B cell (primary cell): ENCODE results near the gene TBC1D10A.

Experiments used
- EZH2 ChIP-seq: IDR thresholded peaks from 2 replicates; pipeline ENCODE4 v1.6.1; 2012; ENCODE audit warnings: borderline replicate concordance, low read depth, mild to moderate bottlenecking, moderate library complexity, low read length; ENCODE audit not compliant: insufficient read depth, poor library complexity, severe bottlenecking
- TF ChIP-seq, protein P1 (sequence below): fragments of 200-600 bp; IDR thresholded peaks from one replicate; pipeline ENCODE4 v1.8.0; 2022; ENCODE audit warnings: antibody characterized with exemption, mild to moderate bottlenecking

GRCh38 chr22:30301995-30302809 is 24.5 kb downstream of the TBC1D10A start:
- TF ChIP-seq, protein P1, sequence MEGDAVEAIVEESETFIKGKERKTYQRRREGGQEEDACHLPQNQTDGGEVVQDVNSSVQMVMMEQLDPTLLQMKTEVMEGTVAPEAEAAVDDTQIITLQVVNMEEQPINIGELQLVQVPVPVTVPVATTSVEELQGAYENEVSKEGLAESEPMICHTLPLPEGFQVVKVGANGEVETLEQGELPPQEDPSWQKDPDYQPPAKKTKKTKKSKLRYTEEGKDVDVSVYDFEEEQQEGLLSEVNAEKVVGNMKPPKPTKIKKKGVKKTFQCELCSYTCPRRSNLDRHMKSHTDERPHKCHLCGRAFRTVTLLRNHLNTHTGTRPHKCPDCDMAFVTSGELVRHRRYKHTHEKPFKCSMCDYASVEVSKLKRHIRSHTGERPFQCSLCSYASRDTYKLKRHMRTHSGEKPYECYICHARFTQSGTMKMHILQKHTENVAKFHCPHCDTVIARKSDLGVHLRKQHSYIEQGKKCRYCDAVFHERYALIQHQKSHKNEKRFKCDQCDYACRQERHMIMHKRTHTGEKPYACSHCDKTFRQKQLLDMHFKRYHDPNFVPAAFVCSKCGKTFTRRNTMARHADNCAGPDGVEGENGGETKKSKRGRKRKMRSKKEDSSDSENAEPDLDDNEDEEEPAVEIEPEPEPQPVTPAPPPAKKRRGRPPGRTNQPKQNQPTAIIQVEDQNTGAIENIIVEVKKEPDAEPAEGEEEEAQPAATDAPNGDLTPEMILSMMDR = no peak
- TF ChIP-seq EZH2 = no peak
